Right lobe of liver (tissue), 6 donors: ENCODE data around the gene IL1RAPL1. TPM values are rescaled to one million over a fixed set of nuclear protein-coding genes. Genes with fewer than 3 reads are reported as not detected.
A peak's percentile ranks its signal among the peaks of the same experiment; 100 is the strongest.

ENCODE experiments used
- ATAC-seq, 4 donors: fragments of 200-7000 bp; cut with Tn5 transposase; one replicate each; pipeline ENCODE4 v1.9.1; 2020; ENCODE audit warnings: mild to moderate bottlenecking in 4 of 4, moderate library complexity in 4 of 4
- DNase-seq, 3 donors: peaks; one replicate each; pipeline ENCODE4 v3.0.0-alpha.2; 2020
- H3K27ac ChIP-seq, 3 donors: fragments of 200-600 bp; one replicate each; pipeline ENCODE4 v1.8.0; 2022
- H3K27me3 ChIP-seq, 2 donors: fragments of 200-600 bp; one replicate each; pipeline ENCODE4 v1.8.0; 2022
- H3K36me3 ChIP-seq, 4 donors: fragments of 200-600 bp; sonication (generic) in 1 of 4; one replicate each; pipeline versions ENCODE4 v1.5.1 to v1.8.0; 2017 to 2022; ENCODE audit warnings: control low read depth in 1 of 4
- H3K4me1 ChIP-seq, 4 donors: fragments of 200-600 bp; sonication (generic) in 1 of 4; one replicate each; pipeline versions ENCODE4 v1.5.1 to v1.8.0; 2017 to 2022; ENCODE audit warnings: control low read depth in 1 of 4
- H3K4me3 ChIP-seq, 3 donors: fragments of 200-600 bp; one replicate each; pipeline ENCODE4 v1.8.0; 2022
- H3K9me3 ChIP-seq, 4 donors: fragments of 200-600 bp; sonication (generic) in 1 of 4; one replicate each; pipeline versions ENCODE4 v1.5.1 to v1.8.0; 2017 to 2022; ENCODE audit warnings: control low read depth in 1 of 4
- CTCF ChIP-seq, 4 donors: fragments of 200-600 bp in 3 of 4; fragments of 450-650 bp in 1 of 4; IDR thresholded peaks; one replicate each; pipeline versions ENCODE4 v1.5.1 to v1.8.0; 2016 to 2022; ENCODE audit warnings: antibody characterized with exemption in 4 of 4, mild to moderate bottlenecking in 2 of 4
- POLR2A ChIP-seq: fragments of 450-650 bp; IDR thresholded peaks from one replicate; pipeline ENCODE4 v1.6.1; 2017; ENCODE audit warnings: antibody characterized with exemption, mild to moderate bottlenecking
- WGBS: methylation state at CpG from one replicate; pipeline ENCODE4 v1.1.6; 2018; ENCODE audit warnings: low coverage, low lambda C conversion rate; ENCODE audit not compliant: insufficient coverage; ENCODE audit errors: missing lambda C conversion rate; 5-methylcytosine and 5-hydroxymethylcytosine counted together
- intact Hi-C, 2 donors: fragments of 100-400 bp; cut with DNase I; formaldehyde crosslinking; loops; one replicate each; pipeline versions ENCODE4 v1.11.2 to v1.14.1; 2022
- total RNA-seq, 6 experiments: library from RNA; depleted of rRNA in 2 of 6; stranded (reverse); fragments of >200 nt in 2 of 6; fragmentation: NEBNext Ultra II Directional in 3 of 6; extraction: Animal tissue kit (Norgen Biotek cat#: 25700) in 3 of 6; gene quantifications; one replicate each; pipeline versions ENCODE4 v1.1.0 to v1.2.4, GENCODE V29; 2016 to 2023
- donor health status: DM: no; HTN: yes; CAD: no.
- donor health status: DM: no; HTN: no; CAD: no.
- donor health status: DM: no; HTN: no; CAD: no.
- donor health status: DM: no; HTN: yes; CAD: no.
- donor health status: DM: no; HTN: yes; CAD: no.

The IL1RAPL1 gene
- total RNA-seq, 6 experiments from 2014 or later, result not detected

- no peak overlapping the region for H3K4me3 ChIP-seq
- no peaks in the 10 kb centered on the region for H3K36me3 ChIP-seq
- no peaks in the 10 kb centered on the region for H3K9me3 ChIP-seq
- ATAC-seq (peak in 1 of 4 donors; percentile 52), DNase-seq (no peak)
- H3K4me1 ChIP-seq, result no peaks in the 10 kb centered on the region
- TF ChIP-seq CTCF (IDR thresholded peaks at IDR 0.05) (no peak), POLR2A (no peak)
- no peak overlapping the region for H3K27ac ChIP-seq
- intact Hi-C loops, result no loop called here
- H3K27me3 ChIP-seq, result no peaks in the 10 kb centered on the region
These were observed 1074.9 kb downstream of the IL1RAPL1 start for GRCh38 chrX:29662101-29662500.

GRCh38 chrX:29662759-29663503 is 1075.7 kb downstream of the IL1RAPL1 start:
- Histone ChIP-seq H3K36me3 (no peaks in the 10 kb centered on the region), H3K27ac (no peak overlapping the region), H3K4me1 (no peaks in the 10 kb centered on the region), H3K4me3 (no peak overlapping the region), H3K9me3 (no peaks in the 10 kb centered on the region), H3K27me3 (no peaks in the 10 kb centered on the region)
- no peak for DNase-seq
- peak in 1 of 4 donors; percentile 41 for ATAC-seq
- 24% methylated on average over 4 of the region's 4 CpGs for WGBS
- intact Hi-C loops, result no loop called here
- TF ChIP-seq CTCF (IDR thresholded peaks at IDR 0.05) (no peak), POLR2A (no peak)

GRCh38 chrX:29665532-29665931 is 1078.3 kb downstream of the IL1RAPL1 start:
- Histone ChIP-seq H3K27me3 (peaks cover 0 to 6% of the 10 kb centered on the region in 2 donors), H3K9me3 (no peaks in the 10 kb centered on the region), H3K4me3 (no peak overlapping the region), H3K27ac (no peak overlapping the region), H3K36me3 (no peaks in the 10 kb centered on the region), H3K4me1 (no peaks in the 10 kb centered on the region)
- DNase-seq, result no peak
- no peak for ATAC-seq
- intact Hi-C loops, result no loop called here
- WGBS, result 82% methylated on average over 1 of the region's 1 CpG
- TF ChIP-seq POLR2A (no peak), CTCF (IDR thresholded peaks at IDR 0.05) (no peak)

GRCh38 chrX:29666366-29666765 is 1079.1 kb downstream of the IL1RAPL1 start:
- Histone ChIP-seq H3K27ac (no peak overlapping the region), H3K4me3 (no peak overlapping the region), H3K9me3 (no peaks in the 10 kb centered on the region), H3K36me3 (no peaks in the 10 kb centered on the region), H3K4me1 (no peaks in the 10 kb centered on the region), H3K27me3 (peaks cover 0 to 6% of the 10 kb centered on the region in 2 donors)
- 69% methylated on average over 5 of the region's 5 CpGs for WGBS
- no peak for DNase-seq
- no peak for ATAC-seq
- no peak for TF ChIP-seq CTCF (IDR thresholded peaks at IDR 0.05)
- no peak for TF ChIP-seq POLR2A
- intact Hi-C loops, result no loop called here

GRCh38 chrX:29671421-29671820 is 1084.2 kb downstream of the IL1RAPL1 start:
- TF ChIP-seq POLR2A, result no peak
- TF ChIP-seq CTCF (IDR thresholded peaks at IDR 0.05), result no peak
- no peaks in the 10 kb centered on the region for H3K36me3 ChIP-seq
- no peaks in the 10 kb centered on the region for H3K9me3 ChIP-seq
- no peak for DNase-seq
- ATAC-seq, result no peak
- H3K27me3 ChIP-seq, result peaks cover 0 to 6% of the 10 kb centered on the region in 2 donors
- no peak overlapping the region for H3K4me3 ChIP-seq
- no peak overlapping the region for H3K27ac ChIP-seq
- 52% methylated on average over 5 of the region's 5 CpGs for WGBS
- intact Hi-C loops, result no loop called here
- H3K4me1 ChIP-seq, result no peaks in the 10 kb centered on the region
